GM12878 (cell line): ENCODE results near the gene HECTD4. TPM values are rescaled to one million over a fixed set of nuclear protein-coding genes. Genes with fewer than 3 reads are reported as not detected.
A peak's percentile ranks its signal among the peaks of the same experiment; 100 is the strongest.

ENCODE experiments used
- ATAC-seq: fragments of 200-7000 bp; cut with Tn5 transposase; 3 replicates; pipeline ENCODE4 v1.9.1; 2020; ENCODE audit warnings: mild to moderate bottlenecking, moderate library complexity
- BruUV-seq: library from RNA; stranded (reverse); fragments of 400-500 nt; replicated peaks from 2 replicates; lab custom pipeline; 2021; lab: Mats Ljungman, UMichigan
- CTCF ChIA-PET: fragments of 300-600 bp; sonication (Branson Sonifier 250); formaldehyde crosslinking; extraction: SDS; loops from one replicate; lab custom pipeline; 2021; ENCODE audit warnings: inconsistent platforms; lab: Yijun Ruan, JAX
- POLR2A ChIA-PET: fragments of 350-600 bp; formaldehyde crosslinking; extraction: SDS; loops from one replicate; lab custom pipeline; 2021; ENCODE audit warnings: inconsistent platforms; lab: Charles Lee
- RAD21 ChIA-PET: fragments of 300-600 bp; sonication (Branson Sonifier 250); formaldehyde crosslinking; loops from one replicate; lab custom pipeline; 2023; ENCODE audit warnings: antibody characterized with exemption; ENCODE audit not compliant: unreplicated experiment; lab: Charles Lee
- SMC1A ChIA-PET: fragments of 300-600 bp; sonication (Branson Sonifier 250); formaldehyde crosslinking; loops from one replicate; lab custom pipeline; 2023; ENCODE audit not compliant: unreplicated experiment, uncharacterized antibody; lab: Charles Lee
- DNase-seq: peaks from one replicate; pipeline ENCODE4 v3.0.0-alpha.2; 2011; ENCODE audit warnings: low read depth, low spot score
- FAIRE-seq: peaks from 3 replicates; lab custom pipeline; 2011; peaks lifted over from hg19 to GRCh38; lab: Jason Lieb, UNC
- H2AFZ ChIP-seq: 2 replicates; pipeline ENCODE4 v1.6.0; 2011; ENCODE audit warnings: low read depth, low read length, control low read depth; ENCODE audit not compliant: control insufficient read depth
- H3K27ac ChIP-seq: 2 replicates; pipeline ENCODE4 v1.5.1; 2011; ENCODE audit warnings: control low read depth; ENCODE audit not compliant: control insufficient read depth, insufficient read depth
- H3K27me3 ChIP-seq, 2 experiments: replicated peaks in 1 of 2; 2 replicates each; pipeline versions ENCODE4 v1.6.0 to v1.6.1; 2011; ENCODE audit warnings: low read length in 1 of 2; ENCODE audit not compliant: control insufficient read depth in 2 of 2, insufficient read depth in 2 of 2
- H3K36me3 ChIP-seq, 2 experiments: 2 replicates each; pipeline ENCODE4 v1.5.1; 2011; ENCODE audit warnings: low read length in 1 of 2; ENCODE audit not compliant: control insufficient read depth in 2 of 2, insufficient read depth in 2 of 2
- H3K4me1 ChIP-seq: 2 replicates; pipeline ENCODE4 v1.6.1; 2011; ENCODE audit warnings: mild to moderate bottlenecking, low read length, moderate library complexity, mixed read lengths; ENCODE audit not compliant: control insufficient read depth, insufficient read depth
- H3K4me2 ChIP-seq: 2 replicates; pipeline ENCODE4 v1.6.0; 2011; ENCODE audit warnings: control low read depth; ENCODE audit not compliant: control insufficient read depth, insufficient read depth
- H3K4me3 ChIP-seq: fragments of 200-600 bp; sonication (generic); 2 replicates; pipeline ENCODE4 v1.5.1; 2016
- H3K79me2 ChIP-seq: 2 replicates; pipeline ENCODE4 v1.6.0; 2011; ENCODE audit warnings: low read length; ENCODE audit not compliant: control insufficient read depth, insufficient read depth
- H3K9ac ChIP-seq: 2 replicates; pipeline ENCODE4 v1.8.0; 2011; ENCODE audit warnings: low read length, control low read depth, mixed read lengths; ENCODE audit not compliant: control insufficient read depth, insufficient read depth
- H3K9me3 ChIP-seq: replicated peaks from 3 replicates; pipeline ENCODE4 v1.5.1; 2011; ENCODE audit warnings: mild to moderate bottlenecking, low read length; ENCODE audit not compliant: control insufficient read depth, insufficient read depth
- H4K20me1 ChIP-seq: 2 replicates; pipeline ENCODE4 v1.6.0; 2011; ENCODE audit not compliant: control insufficient read depth, insufficient read depth
- BCL11A ChIP-seq: IDR thresholded peaks from 2 replicates; pipeline ENCODE4 v1.6.1; 2011; ENCODE audit warnings: low read depth, low read length
- CBFB ChIP-seq: IDR thresholded peaks from 2 replicates; pipeline ENCODE4 v1.6.1; 2016; ENCODE audit warnings: antibody characterized with exemption, low read depth
- CHD4 ChIP-seq: fragments of 200-600 bp; sonication (generic); IDR thresholded peaks from 2 replicates; pipeline ENCODE4 v1.6.1; 2016; ENCODE audit warnings: mild to moderate bottlenecking
- CUX1 ChIP-seq: IDR thresholded peaks from 2 replicates; pipeline ENCODE4 v1.6.1; 2012; ENCODE audit warnings: improper control_type of control experiment, low read depth, low read length; ENCODE audit not compliant: insufficient replicate concordance
- EZH2 ChIP-seq: IDR thresholded peaks from 2 replicates; pipeline ENCODE4 v1.6.1; 2012; ENCODE audit warnings: low read depth, mild to moderate bottlenecking, control low read depth, inconsistent platforms, low read length, borderline replicate concordance; ENCODE audit not compliant: control insufficient read depth
- LARP7 ChIP-seq: fragments of 450-650 bp; IDR thresholded peaks from 2 replicates; pipeline ENCODE4 v1.6.1; 2017; ENCODE audit warnings: mild to moderate bottlenecking
- YY1 ChIP-seq: IDR thresholded peaks from 2 replicates; pipeline ENCODE4 v1.6.1; 2011; ENCODE audit warnings: low read depth, mild to moderate bottlenecking, low read length
- ZNF687 ChIP-seq: fragments of 450-650 bp; IDR thresholded peaks from 2 replicates; pipeline ENCODE4 v1.6.1; 2017; ENCODE audit warnings: mild to moderate bottlenecking, moderate library complexity
- WGBS: methylation state at CpG from one replicate; pipeline ENCODE4 v1.1.6; 2016; ENCODE audit warnings: low lambda C conversion rate; ENCODE audit not compliant: insufficient replicate concordance, insufficient coverage; ENCODE audit errors: missing lambda C conversion rate; 5-methylcytosine and 5-hydroxymethylcytosine counted together
- in situ Hi-C: fragments of 300-500 bp; cut with MboI; formaldehyde crosslinking; loops from 9 replicates; pipeline ENCODE4 v1.14.3; 2018; ENCODE audit warnings: mixed read lengths
- intact Hi-C: fragments of 100-400 bp; cut with micrococcal nuclease; formaldehyde crosslinking; loops from one replicate; pipeline ENCODE4 v1.14.2; 2022; ENCODE audit not compliant: unreplicated experiment
- polyA plus RNA-seq, 11 experiments: library from polyadenylated mRNA; depleted of rRNA in 4 of 11; unstranded in 6 of 11; stranded (reverse) in 5 of 11; fragments of >200 nt; fragmentation: Nextera tagmentation in 4 of 11; fragmentation: Illumina TruSeq in 1 of 11; extraction: Ambion mirVana in 4 of 11; extraction: Trizol in 1 of 11; gene quantifications; 1 replicate in 1 of 11; 2 replicates in 10 of 11; pipeline versions ENCODE4 v1.2.1 to v1.2.3, GENCODE V29; 2011 to 2016; ENCODE audit warnings: inconsistent platforms in 2 of 11, missing spikeins in 2 of 11, low read depth in 1 of 11
- total RNA-seq, 4 experiments: library from RNA; depleted of rRNA in 3 of 4; stranded (reverse); fragments of >200 nt in 3 of 4; fragmentation: Illumina TruSeq in 1 of 4; extraction: Trizol in 1 of 4; gene quantifications; 2 replicates each; pipeline versions ENCODE4 v1.2.1 to v1.2.3, GENCODE V29; 2013 to 2021
- TF ChIP-seq, protein P1 (sequence below): IDR thresholded peaks from 2 replicates; pipeline ENCODE4 v1.6.1; 2012; ENCODE audit warnings: low read depth, low read length, improper control_type of control experiment

Gene HECTD4
- total and polyA plus RNA-seq, 10 of the 15 experiments (the other 5 are each of a cell fraction or from before 2014, with no cell fraction given), result 5.8 to 43.9 (median 17.9) TPM

GRCh38 chr12:112419297-112420133 lies 37.3 kb upstream of the HECTD4 start (continued):
- TF ChIP-seq BCL11A, result no peak; the same call in 1 of the 2 replicates

DNA sequence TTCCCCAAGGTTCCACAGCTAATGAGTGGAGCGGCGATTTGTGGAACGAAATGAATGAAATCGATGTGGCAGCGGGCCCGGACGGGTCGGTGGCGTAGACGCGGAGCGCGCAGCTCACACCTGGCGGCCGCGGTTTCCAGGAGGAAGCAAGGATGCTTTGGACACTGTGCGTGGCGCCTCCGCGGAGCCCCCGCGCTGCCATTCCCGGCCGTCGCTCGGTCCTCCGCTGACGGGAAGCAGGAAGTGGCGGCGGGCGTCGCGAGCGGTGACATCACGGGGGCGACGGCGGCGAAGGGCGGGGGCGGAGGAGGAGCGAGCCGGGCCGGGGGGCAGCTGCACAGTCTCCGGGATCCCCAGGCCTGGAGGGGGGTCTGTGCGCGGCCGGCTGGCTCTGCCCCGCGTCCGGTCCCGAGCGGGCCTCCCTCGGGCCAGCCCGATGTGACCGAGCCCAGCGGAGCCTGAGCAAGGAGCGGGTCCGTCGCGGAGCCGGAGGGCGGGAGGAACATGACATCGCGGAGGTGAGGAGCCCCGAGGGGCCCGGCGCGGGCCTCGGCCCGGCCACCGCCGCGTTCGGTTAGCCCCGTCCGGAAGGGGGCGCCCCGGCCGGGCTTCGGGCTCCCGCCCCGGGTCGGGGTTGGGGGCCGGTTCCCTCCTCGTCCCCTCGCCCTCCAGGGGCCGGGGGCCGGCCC lies 36.5 kb upstream of the HECTD4 start, which contains the start of gene PTPN11:
Gene PTPN11, plus strand, starts transcription at position 340 of the 689 bp plus-strand sequence. Its CDS starts 165 bp downstream, at position 505.
- ChIA-PET SMC1A (no interaction called here), CTCF (interaction anchor here (1.0 kb wide), 1 partner anchor 339 kb away, joined by 5 read pairs; no protein-coding TSS in a partner anchor), RAD21 (no interaction called here), POLR2A (interaction anchor here (0.6 kb wide), 3 partner anchors 101 to 1906 kb away, joined by 4 to 6 read pairs (median 5); no protein-coding TSS in a partner anchor)
- in situ Hi-C loops, result no loop called here
- Histone ChIP-seq H2AFZ (peak within 1 kb of the TSS; percentile 68), H3K4me1 (peaks cover 9% of the 10 kb centered on the region), H3K9ac (peak within 1 kb of the TSS; percentile 83), H3K36me3 (peaks cover 0 to 2% of the 10 kb centered on the region in 2 experiments; a peak in 1 of 4 replicates), H3K79me2 (peaks cover 52% of the 10 kb centered on the region), H3K27ac (peak within 1 kb of the TSS; percentile 89), H4K20me1 (0 out of 2 replicates have a peak, but pooled peaks cover 2% of the 10 kb centered on the region), H3K9me3 (no peaks in the 10 kb centered on the region), H3K4me2 (peak within 1 kb of the TSS; percentile 85), H3K4me3 (peak within 1 kb of the TSS; percentile 97), H3K27me3 (no peaks in the 10 kb centered on the region)
- WGBS, result 1% methylated on average over 45 of the region's 89 CpGs
- peak; percentile 82 for ATAC-seq
- no TSS peak for BruUV-seq
- no peak for DNase-seq
- FAIRE-seq, result no peak
- intact Hi-C loops, result no loop called here
- peak; percentile 94 for TF ChIP-seq YY1
- TF ChIP-seq CBFB, result peak; percentile 83; the same call in 1 of the 2 replicates
- TF ChIP-seq LARP7, result peak; percentile 75
- TF ChIP-seq, protein P1, sequence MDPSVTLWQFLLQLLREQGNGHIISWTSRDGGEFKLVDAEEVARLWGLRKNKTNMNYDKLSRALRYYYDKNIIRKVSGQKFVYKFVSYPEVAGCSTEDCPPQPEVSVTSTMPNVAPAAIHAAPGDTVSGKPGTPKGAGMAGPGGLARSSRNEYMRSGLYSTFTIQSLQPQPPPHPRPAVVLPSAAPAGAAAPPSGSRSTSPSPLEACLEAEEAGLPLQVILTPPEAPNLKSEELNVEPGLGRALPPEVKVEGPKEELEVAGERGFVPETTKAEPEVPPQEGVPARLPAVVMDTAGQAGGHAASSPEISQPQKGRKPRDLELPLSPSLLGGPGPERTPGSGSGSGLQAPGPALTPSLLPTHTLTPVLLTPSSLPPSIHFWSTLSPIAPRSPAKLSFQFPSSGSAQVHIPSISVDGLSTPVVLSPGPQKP, result peak; percentile 79
- TF ChIP-seq CHD4, result no peak
- no peak for TF ChIP-seq EZH2
- no peak for TF ChIP-seq CUX1
- TF ChIP-seq ZNF687, result no peak
